SH-SY5Y (cell line): Measurements from ENCODE around the gene FABP6.

ENCODE experiments used
- GATA2 ChIP-seq: IDR thresholded peaks from 2 replicates; pipeline ENCODE4 v1.6.1; 2011; ENCODE audit warnings: mild to moderate bottlenecking, low read depth, low read length
- GATA3 ChIP-seq: IDR thresholded peaks from 2 replicates; pipeline ENCODE4 v1.6.1; 2011; ENCODE audit warnings: low read depth, mild to moderate bottlenecking, low read length, moderate library complexity

DNA sequence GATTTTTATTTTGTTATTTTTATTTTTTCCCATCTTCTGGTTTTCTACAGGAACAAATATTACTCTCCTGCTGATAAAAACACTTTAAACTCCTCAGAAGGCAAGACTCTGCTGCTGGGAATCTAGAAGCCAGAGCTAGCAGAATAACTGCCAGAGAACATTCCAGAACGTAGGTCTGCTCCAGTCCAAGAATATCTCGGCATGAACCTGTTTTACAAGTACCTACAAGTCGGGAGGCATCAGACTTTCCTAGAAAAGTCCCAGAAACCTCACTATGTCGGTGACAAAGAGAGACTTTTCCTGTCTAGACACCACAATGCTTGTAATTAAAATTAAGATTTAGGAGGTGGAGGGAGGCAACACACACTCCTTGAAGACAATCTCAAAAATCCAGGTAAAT is 41.4 kb downstream of the FABP6 start:
- TF ChIP-seq GATA2: no peak
- no peak for TF ChIP-seq GATA3
